Mucosa of descending colon (tissue), 3 donors: ENCODE measurements around the gene C1QTNF5. TPM values are rescaled to one million over a fixed set of nuclear protein-coding genes. Genes with fewer than 3 reads are reported as not detected.

ENCODE experiments used
- ATAC-seq: fragments of 200-7000 bp; cut with Tn5 transposase; one replicate; pipeline ENCODE4 v1.9.1; 2020; ENCODE audit warnings: mild to moderate bottlenecking, moderate library complexity
- DNase-seq, 3 donors: peaks; one replicate each; pipeline ENCODE4 v3.0.0-alpha.2; 2020
- H3K36me3 ChIP-seq: fragments of 200-600 bp; one replicate; pipeline ENCODE4 v1.8.0; 2021; ENCODE audit warnings: low read depth, mild to moderate bottlenecking
- H3K4me1 ChIP-seq: fragments of 200-600 bp; one replicate; pipeline ENCODE4 v1.8.0; 2021; ENCODE audit warnings: low read depth, mild to moderate bottlenecking
- H3K4me3 ChIP-seq: fragments of 200-600 bp; one replicate; pipeline ENCODE4 v1.8.0; 2021; ENCODE audit warnings: mild to moderate bottlenecking
- H3K9me3 ChIP-seq: fragments of 200-600 bp; one replicate; pipeline ENCODE4 v1.8.0; 2021; ENCODE audit warnings: mild to moderate bottlenecking
- intact Hi-C, 2 donors: fragments of 100-400 bp; cut with DNase I in 1 of 2; cut with micrococcal nuclease in 1 of 2; formaldehyde crosslinking; loops; one replicate each; pipeline versions ENCODE4 v1.11.0 to v1.11.1; 2022; cut with DNase I, micrococcal nuclease
- total RNA-seq, 3 donors: library from RNA; stranded (reverse); fragmentation: NEBNext Ultra II Directional in 2 of 3; extraction: Animal tissue kit (Norgen Biotek cat#: 25700) in 2 of 3; gene quantifications; one replicate each; pipeline versions ENCODE4 v1.2.1 to v1.2.4, GENCODE V29; 2021 to 2023
- TF ChIP-seq, protein P1 (sequence below): fragments of 200-600 bp; IDR thresholded peaks from one replicate; pipeline ENCODE4 v1.8.0; 2022; ENCODE audit warnings: antibody characterized with exemption, mild to moderate bottlenecking
- donor health status: DM: no; HTN: no; CAD: no; lungs with moderate emphysema.
- donor health status: DM: no; HTN: no; CAD: no.
- donor health status: DM: no; HTN: yes; CAD: no.

C1QTNF5 gene
- total RNA-seq, 3 donors from 2014 or later = 5.1 to 13.9 (median 9.3) TPM

DNA sequence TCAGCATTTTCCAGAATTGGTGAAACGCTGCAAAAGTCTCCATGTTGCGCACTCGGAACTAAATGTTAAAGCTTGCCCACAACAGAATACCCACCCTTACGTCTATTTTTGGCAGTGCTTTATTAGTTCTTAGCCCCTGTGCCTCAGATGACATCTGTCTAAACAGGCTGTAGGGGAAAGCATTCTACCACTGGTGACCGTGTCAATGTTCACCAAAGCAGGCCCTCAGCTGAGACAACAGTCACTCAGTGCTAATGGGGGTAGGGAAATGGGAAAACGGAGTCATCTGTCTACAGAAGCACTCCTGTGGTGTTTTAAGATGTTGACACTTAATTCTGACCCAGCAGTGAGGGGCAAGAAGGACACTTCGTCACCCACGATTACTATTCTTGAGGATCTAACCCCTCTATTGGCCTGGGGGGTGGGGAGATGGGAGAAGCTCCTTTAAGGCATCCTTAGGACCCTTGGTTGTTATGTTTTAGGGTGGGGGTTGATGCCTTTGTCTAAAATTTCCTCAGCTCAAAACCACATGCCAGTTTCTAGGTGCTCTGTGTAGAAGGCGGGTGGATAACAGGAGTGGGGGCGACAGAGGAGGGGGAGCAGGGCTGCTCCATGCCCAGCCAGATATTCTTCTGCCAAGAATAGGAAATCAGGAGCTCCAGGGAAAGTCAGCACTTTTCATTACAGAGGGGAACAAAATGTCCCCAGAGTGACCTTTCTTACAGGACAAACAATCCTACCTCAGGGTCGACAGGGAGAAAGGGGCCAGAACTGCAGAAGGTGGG lies 21.4 kb upstream of the C1QTNF5 start:
- intact Hi-C loops = no loop called here

DNA sequence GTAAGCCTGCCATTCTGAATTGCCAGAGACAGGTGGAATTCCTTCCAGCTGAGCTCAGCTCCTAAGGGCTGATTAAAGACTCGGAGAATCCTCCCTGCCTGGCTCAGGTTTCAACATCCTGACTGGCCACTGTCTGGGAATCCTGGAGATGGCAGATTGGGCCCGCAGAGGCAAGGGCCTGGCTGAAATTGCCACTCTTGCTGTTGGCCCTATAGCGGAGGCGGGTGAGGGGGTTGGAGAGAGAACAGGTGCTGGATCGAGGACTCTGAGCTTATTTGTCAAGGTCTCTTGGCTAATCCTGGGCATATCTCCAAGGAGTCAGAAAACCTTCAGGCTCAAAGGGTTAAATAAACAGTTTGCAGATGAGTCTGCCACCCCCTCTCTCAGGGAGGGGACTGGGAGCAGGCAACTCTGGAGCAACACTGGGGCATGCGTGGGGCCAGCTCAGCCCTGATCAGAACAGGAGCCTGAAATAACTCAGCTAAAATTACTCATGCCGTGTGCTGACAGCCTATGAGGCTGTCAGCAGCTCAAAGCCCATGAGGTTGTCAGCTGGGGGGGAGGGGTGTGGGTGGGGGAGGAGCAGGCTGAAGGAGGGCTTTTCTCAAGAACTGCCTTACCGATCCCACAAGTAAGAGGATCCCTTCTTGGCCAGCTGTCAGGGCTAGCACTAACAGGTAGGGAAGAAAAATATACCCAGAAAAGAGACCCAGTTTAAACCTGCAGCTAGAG lies 20.5 kb upstream of the C1QTNF5 start:
- TF ChIP-seq, protein P1, sequence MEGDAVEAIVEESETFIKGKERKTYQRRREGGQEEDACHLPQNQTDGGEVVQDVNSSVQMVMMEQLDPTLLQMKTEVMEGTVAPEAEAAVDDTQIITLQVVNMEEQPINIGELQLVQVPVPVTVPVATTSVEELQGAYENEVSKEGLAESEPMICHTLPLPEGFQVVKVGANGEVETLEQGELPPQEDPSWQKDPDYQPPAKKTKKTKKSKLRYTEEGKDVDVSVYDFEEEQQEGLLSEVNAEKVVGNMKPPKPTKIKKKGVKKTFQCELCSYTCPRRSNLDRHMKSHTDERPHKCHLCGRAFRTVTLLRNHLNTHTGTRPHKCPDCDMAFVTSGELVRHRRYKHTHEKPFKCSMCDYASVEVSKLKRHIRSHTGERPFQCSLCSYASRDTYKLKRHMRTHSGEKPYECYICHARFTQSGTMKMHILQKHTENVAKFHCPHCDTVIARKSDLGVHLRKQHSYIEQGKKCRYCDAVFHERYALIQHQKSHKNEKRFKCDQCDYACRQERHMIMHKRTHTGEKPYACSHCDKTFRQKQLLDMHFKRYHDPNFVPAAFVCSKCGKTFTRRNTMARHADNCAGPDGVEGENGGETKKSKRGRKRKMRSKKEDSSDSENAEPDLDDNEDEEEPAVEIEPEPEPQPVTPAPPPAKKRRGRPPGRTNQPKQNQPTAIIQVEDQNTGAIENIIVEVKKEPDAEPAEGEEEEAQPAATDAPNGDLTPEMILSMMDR = no peak
- Histone ChIP-seq H3K36me3 (no peaks in the 10 kb centered on the region), H3K4me3 (no peak overlapping the region), H3K9me3 (no peaks in the 10 kb centered on the region), H3K4me1 (peaks cover 9% of the 10 kb centered on the region)
- peak; percentile 6 for ATAC-seq
- intact Hi-C loops = no loop called here
- DNase-seq = peak in 1 of 3 donors; percentile 28

More for the DNA sequence above, 21.4 kb upstream of the C1QTNF5 start:
- DNase-seq = no peak
- Histone ChIP-seq H3K4me1 (peaks cover 11% of the 10 kb centered on the region), H3K9me3 (no peaks in the 10 kb centered on the region), H3K4me3 (no peak overlapping the region), H3K36me3 (no peaks in the 10 kb centered on the region)
- no peak for ATAC-seq
- TF ChIP-seq, protein P1 = no peak

DNA sequence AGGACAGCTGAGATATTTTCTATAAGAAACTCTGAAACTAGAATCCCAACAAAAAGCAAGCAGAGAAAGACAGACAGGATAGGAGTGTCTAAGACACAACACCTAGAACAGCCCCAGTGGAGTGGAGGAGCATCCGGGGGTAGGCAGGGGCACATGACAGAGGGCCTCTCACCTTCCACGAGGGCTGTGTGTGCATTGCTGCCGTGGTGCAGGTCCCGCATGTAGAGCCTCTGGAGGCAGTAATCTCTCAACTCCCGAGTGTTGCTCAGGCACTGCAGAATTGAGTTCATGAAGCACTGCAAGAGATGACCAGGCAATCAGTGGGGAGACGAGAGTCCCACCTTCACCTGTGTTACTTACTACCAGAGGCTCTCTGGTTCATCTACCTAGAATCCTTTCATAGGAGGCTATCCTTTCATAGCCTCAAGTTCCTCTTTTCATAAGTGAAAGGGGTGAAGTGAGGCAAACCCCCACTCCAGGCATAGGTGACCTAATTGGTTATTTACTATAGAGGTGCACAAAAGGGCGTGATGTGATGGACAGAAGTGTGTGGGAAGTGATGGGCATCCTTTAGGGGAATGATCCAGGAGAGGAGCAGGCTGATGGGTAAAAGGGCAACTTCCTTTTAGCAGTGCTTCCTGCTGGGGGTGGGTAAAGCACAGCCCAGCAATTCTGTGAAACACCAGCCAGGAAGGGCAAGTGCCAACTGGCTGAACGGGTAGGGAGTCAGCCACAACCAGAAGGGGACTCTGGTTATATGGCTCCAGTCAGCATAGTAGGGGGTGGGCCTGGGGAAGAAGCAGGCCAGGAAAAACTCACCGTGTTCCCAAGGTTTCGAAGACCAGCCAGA lies 18.9 kb upstream of the C1QTNF5 start:
- ATAC-seq (no peak), DNase-seq (peak in 2 of 3 donors; percentile 16 to 25)
- no peaks in the 10 kb centered on the region for H3K36me3 ChIP-seq
- H3K4me3 ChIP-seq = no peak overlapping the region
- intact Hi-C loops = no loop called here
- TF ChIP-seq, protein P1 = no peak
- H3K4me1 ChIP-seq = peaks cover 7% of the 10 kb centered on the region
- H3K9me3 ChIP-seq = no peaks in the 10 kb centered on the region

DNA sequence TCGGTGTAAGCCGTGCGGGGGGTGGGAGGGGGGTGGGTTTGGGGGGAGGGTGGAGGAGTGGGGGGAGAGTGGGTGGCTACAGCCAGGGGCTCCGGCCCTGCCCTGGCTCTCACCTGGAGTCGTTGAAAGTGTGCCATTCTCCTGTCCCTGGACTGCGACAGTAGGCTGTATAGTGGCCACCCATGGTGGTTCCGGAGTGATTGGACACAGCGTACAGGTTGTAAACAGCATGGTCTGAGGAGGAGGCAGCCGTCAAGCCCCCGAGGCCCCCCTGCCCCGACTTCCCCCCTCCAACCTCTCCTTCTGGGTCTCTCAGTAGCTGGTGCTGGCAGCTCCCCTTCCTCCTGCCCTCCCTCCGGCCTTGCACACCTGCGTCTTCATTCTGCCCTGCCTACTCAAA lies 16.4 kb upstream of the C1QTNF5 start:
- Histone ChIP-seq H3K4me1 (peaks cover 11% of the 10 kb centered on the region), H3K4me3 (no peak overlapping the region), H3K36me3 (no peaks in the 10 kb centered on the region), H3K9me3 (no peaks in the 10 kb centered on the region)
- ATAC-seq (no peak), DNase-seq (peak in 2 of 3 donors; percentile 14 to 25)
- TF ChIP-seq, protein P1 = no peak
- intact Hi-C loops = no loop called here

DNA sequence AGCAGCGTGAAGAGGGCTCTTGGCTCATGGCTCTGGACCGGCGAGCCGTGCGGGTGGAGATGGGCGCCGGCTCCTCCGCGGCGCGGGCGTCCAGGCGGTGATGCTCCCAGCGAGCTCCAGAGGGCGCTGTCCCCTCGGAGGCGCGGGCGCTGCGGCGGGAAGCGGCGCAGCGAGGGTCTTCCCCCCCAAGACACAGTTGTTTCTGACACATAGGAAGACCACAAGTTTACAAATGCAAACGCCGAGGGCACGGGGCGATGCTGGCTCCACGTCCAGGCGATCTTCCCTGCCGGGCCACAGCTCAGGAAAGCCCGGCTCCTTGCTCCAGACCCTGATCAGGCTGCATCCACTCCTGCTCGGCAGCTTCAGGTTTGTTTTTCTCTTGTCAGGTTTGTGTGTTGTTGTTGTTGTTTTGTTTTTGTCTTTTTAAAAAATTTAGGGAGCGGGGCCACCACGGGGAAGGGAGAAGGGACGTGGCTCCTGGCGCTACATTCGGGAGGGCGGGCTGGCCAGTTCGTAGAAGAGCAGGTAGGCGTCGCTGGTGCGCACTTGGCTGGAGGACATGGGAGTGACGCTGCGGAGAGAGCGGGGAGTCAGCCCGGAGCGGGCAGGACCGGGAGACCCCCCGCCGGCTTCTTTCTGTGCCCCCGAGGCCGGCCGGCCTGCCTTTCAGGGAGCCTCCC lies 15.8 kb upstream of the C1QTNF5 start:
- TF ChIP-seq, protein P1 = peak; percentile 81
- no peak overlapping the region for H3K4me3 ChIP-seq
- H3K36me3 ChIP-seq = no peaks in the 10 kb centered on the region
- H3K4me1 ChIP-seq = peaks cover 11% of the 10 kb centered on the region
- intact Hi-C loops = no loop called here
- ATAC-seq = peak; percentile 91
- peak; percentile 85 to 89 (median 88) for DNase-seq
- no peaks in the 10 kb centered on the region for H3K9me3 ChIP-seq
